ENCODE measurements around the gene NPHP1. TPM values are rescaled to one million over a fixed set of nuclear protein-coding genes. Genes with fewer than 3 reads are reported as not detected.
A peak's percentile ranks its signal among the peaks of the same experiment; 100 is the strongest.

NPHP1 gene
- total RNA-seq, 1 experiment from 2014 or later: 2.5 TPM

GRCh38 chr2:110121592-110121991, 83.2 kb downstream of the NPHP1 start:
- CTCF ChIA-PET: no interaction called here
- Mint-ChIP-seq H3K4me3 (no peak overlapping the region), H3K4me1 (peaks cover 2% of the 10 kb centered on the region; the same call in 1 of the 2 replicates), H3K27me3 (ENCODE audit: low read depth) (peaks cover 23% of the 10 kb centered on the region), H3K9me3 (no peaks in the 10 kb centered on the region), H3K27ac (no peak overlapping the region), H3K36me3 (no peaks in the 10 kb centered on the region)
- DNase-seq (ENCODE audit: low spot score) (no peak), ATAC-seq (no peak)
- POLR2A ChIA-PET: no interaction called here
- TF ChIP-seq, protein P1, sequence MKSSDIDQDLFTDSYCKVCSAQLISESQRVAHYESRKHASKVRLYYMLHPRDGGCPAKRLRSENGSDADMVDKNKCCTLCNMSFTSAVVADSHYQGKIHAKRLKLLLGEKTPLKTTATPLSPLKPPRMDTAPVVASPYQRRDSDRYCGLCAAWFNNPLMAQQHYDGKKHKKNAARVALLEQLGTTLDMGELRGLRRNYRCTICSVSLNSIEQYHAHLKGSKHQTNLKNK (CRISPR knock-in tag; IDR thresholded peaks at IDR 0.05): no peak
- TF ChIP-seq HMGA2 (CRISPR knock-in tag; IDR thresholded peaks at IDR 0.05): peak; percentile 100
- TF ChIP-seq OVOL2 (CRISPR knock-in tag; IDR thresholded peaks at IDR 0.05; ENCODE audit: borderline replicate concordance): no peak
- no peak for TF ChIP-seq ZNF281 (CRISPR knock-in tag; IDR thresholded peaks at IDR 0.05)
- TF ChIP-seq RELA (CRISPR knock-in tag; IDR thresholded peaks at IDR 0.05; ENCODE audit: borderline replicate concordance): no peak

DNA sequence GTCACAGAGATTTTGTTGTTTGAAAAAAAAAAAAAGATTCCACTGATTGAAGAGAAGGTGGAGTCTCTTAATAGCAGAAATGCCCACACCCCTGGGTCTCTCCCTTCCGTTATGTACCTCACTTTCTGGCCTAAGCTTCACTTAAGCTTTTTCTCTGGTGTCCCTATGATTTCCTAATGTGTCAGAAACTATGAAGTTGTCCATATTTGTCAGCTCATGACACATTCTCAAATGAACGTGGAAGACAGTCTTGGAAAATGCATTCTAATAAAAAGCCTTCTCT, 83.8 kb downstream of the NPHP1 start:
- POLR2A ChIA-PET: no interaction called here

GRCh38 chr2:110120171-110121051, 84.4 kb downstream of the NPHP1 start:
- DNase-seq (ENCODE audit: low spot score): no peak
- Mint-ChIP-seq H3K9me3 (no peaks in the 10 kb centered on the region), H3K27me3 (ENCODE audit: low read depth) (peaks cover 34% of the 10 kb centered on the region), H3K4me3 (no peak overlapping the region), H3K27ac (no peak overlapping the region), H3K36me3 (no peaks in the 10 kb centered on the region), H3K4me1 (peaks cover 9% of the 10 kb centered on the region)
- no peak for ATAC-seq
- ChIA-PET POLR2A (no interaction called here), CTCF (no interaction called here)
- TF ChIP-seq FOXP1 (CRISPR knock-in tag; IDR thresholded peaks at IDR 0.05; ENCODE audit: borderline replicate concordance) (no peak), ATF2 (CRISPR knock-in tag; IDR thresholded peaks at IDR 0.05; ENCODE audit: borderline replicate concordance, low read depth) (no peak), ESRRA (CRISPR knock-in tag; IDR thresholded peaks at IDR 0.05; ENCODE audit: borderline replicate concordance) (no peak), KAT7 (CRISPR knock-in tag; IDR thresholded peaks at IDR 0.05; ENCODE audit: borderline replicate concordance) (no peak), SP1 (CRISPR knock-in tag; conservative IDR thresholded peaks at IDR 0.05) (no peak), SOX15 (CRISPR knock-in tag; IDR thresholded peaks at IDR 0.05) (no peak), RELA (CRISPR knock-in tag; IDR thresholded peaks at IDR 0.05; ENCODE audit: borderline replicate concordance) (no peak)
- TF ChIP-seq, protein P2, sequence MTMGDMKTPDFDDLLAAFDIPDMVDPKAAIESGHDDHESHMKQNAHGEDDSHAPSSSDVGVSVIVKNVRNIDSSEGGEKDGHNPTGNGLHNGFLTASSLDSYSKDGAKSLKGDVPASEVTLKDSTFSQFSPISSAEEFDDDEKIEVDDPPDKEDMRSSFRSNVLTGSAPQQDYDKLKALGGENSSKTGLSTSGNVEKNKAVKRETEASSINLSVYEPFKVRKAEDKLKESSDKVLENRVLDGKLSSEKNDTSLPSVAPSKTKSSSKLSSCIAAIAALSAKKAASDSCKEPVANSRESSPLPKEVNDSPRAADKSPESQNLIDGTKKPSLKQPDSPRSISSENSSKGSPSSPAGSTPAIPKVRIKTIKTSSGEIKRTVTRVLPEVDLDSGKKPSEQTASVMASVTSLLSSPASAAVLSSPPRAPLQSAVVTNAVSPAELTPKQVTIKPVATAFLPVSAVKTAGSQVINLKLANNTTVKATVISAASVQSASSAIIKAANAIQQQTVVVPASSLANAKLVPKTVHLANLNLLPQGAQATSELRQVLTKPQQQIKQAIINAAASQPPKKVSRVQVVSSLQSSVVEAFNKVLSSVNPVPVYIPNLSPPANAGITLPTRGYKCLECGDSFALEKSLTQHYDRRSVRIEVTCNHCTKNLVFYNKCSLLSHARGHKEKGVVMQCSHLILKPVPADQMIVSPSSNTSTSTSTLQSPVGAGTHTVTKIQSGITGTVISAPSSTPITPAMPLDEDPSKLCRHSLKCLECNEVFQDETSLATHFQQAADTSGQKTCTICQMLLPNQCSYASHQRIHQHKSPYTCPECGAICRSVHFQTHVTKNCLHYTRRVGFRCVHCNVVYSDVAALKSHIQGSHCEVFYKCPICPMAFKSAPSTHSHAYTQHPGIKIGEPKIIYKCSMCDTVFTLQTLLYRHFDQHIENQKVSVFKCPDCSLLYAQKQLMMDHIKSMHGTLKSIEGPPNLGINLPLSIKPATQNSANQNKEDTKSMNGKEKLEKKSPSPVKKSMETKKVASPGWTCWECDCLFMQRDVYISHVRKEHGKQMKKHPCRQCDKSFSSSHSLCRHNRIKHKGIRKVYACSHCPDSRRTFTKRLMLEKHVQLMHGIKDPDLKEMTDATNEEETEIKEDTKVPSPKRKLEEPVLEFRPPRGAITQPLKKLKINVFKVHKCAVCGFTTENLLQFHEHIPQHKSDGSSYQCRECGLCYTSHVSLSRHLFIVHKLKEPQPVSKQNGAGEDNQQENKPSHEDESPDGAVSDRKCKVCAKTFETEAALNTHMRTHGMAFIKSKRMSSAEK (CRISPR knock-in tag; IDR thresholded peaks at IDR 0.05; ENCODE audit: borderline replicate concordance): no peak
- TF ChIP-seq, protein P3, sequence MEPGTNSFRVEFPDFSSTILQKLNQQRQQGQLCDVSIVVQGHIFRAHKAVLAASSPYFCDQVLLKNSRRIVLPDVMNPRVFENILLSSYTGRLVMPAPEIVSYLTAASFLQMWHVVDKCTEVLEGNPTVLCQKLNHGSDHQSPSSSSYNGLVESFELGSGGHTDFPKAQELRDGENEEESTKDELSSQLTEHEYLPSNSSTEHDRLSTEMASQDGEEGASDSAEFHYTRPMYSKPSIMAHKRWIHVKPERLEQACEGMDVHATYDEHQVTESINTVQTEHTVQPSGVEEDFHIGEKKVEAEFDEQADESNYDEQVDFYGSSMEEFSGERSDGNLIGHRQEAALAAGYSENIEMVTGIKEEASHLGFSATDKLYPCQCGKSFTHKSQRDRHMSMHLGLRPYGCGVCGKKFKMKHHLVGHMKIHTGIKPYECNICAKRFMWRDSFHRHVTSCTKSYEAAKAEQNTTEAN (CRISPR knock-in tag; IDR thresholded peaks at IDR 0.05): no peak

More for the DNA sequence above, 83.8 kb downstream of the NPHP1 start:
- TF ChIP-seq EMX1 (CRISPR knock-in tag; IDR thresholded peaks at IDR 0.05) (no peak), RORB (CRISPR knock-in tag; IDR thresholded peaks at IDR 0.05) (no peak)
- TF ChIP-seq, protein P4, sequence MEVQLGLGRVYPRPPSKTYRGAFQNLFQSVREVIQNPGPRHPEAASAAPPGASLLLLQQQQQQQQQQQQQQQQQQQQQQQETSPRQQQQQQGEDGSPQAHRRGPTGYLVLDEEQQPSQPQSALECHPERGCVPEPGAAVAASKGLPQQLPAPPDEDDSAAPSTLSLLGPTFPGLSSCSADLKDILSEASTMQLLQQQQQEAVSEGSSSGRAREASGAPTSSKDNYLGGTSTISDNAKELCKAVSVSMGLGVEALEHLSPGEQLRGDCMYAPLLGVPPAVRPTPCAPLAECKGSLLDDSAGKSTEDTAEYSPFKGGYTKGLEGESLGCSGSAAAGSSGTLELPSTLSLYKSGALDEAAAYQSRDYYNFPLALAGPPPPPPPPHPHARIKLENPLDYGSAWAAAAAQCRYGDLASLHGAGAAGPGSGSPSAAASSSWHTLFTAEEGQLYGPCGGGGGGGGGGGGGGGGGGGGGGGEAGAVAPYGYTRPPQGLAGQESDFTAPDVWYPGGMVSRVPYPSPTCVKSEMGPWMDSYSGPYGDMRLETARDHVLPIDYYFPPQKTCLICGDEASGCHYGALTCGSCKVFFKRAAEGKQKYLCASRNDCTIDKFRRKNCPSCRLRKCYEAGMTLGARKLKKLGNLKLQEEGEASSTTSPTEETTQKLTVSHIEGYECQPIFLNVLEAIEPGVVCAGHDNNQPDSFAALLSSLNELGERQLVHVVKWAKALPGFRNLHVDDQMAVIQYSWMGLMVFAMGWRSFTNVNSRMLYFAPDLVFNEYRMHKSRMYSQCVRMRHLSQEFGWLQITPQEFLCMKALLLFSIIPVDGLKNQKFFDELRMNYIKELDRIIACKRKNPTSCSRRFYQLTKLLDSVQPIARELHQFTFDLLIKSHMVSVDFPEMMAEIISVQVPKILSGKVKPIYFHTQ (CRISPR knock-in tag; IDR thresholded peaks at IDR 0.05): no peak
- H3K36me3 Mint-ChIP-seq: no peaks in the 10 kb centered on the region
- no peak for DNase-seq (ENCODE audit: low spot score)
- no peak for ATAC-seq
- H3K9me3 Mint-ChIP-seq: no peaks in the 10 kb centered on the region
- H3K27me3 Mint-ChIP-seq (ENCODE audit: low read depth): peaks cover 29% of the 10 kb centered on the region
- H3K4me1 Mint-ChIP-seq: peaks cover 8% of the 10 kb centered on the region
- CTCF ChIA-PET: no interaction called here
- no peak overlapping the region for H3K4me3 Mint-ChIP-seq
- no peak overlapping the region for H3K27ac Mint-ChIP-seq
